Mucosa of rectum (tissue), 2 donors: ENCODE results near the gene PLEKHF1.
"Not testable (repeated sequence)": the region's sequence is repeated elsewhere in the genome, so short reads cannot be mapped to it uniquely, and the experiment has no call there.

Experiments used
- H3K27ac ChIP-seq, 2 donors: one replicate each; pipeline ENCODE4 v1.7.0; 2013; ENCODE audit warnings: inconsistent platforms in 2 of 2, low read depth in 2 of 2, low read length in 2 of 2
- H3K27me3 ChIP-seq, 2 donors: one replicate each; pipeline ENCODE4 v1.7.0; 2013; ENCODE audit warnings: low read length in 2 of 2; ENCODE audit not compliant: control insufficient read depth in 2 of 2, insufficient read depth in 2 of 2
- H3K36me3 ChIP-seq, 2 donors: one replicate each; pipeline ENCODE4 v1.7.0; 2013; ENCODE audit warnings: low read length in 2 of 2; ENCODE audit not compliant: control insufficient read depth in 2 of 2, insufficient read depth in 2 of 2
- H3K4me1 ChIP-seq, 2 donors: one replicate each; pipeline ENCODE4 v1.7.0; 2013; ENCODE audit warnings: low read length in 2 of 2, mild to moderate bottlenecking in 1 of 2; ENCODE audit not compliant: control insufficient read depth in 2 of 2, insufficient read depth in 2 of 2
- H3K4me3 ChIP-seq, 2 donors: one replicate each; pipeline ENCODE4 v1.7.0; 2013; ENCODE audit warnings: low read length in 2 of 2
- H3K9ac ChIP-seq, 2 donors: one replicate each; pipeline ENCODE4 v1.7.0; 2013; ENCODE audit warnings: low read length in 2 of 2, low read depth in 1 of 2, mild to moderate bottlenecking in 1 of 2
- H3K9me3 ChIP-seq, 2 donors: one replicate each; pipeline ENCODE4 v1.7.0; 2013; ENCODE audit warnings: low read length in 2 of 2; ENCODE audit not compliant: control insufficient read depth in 2 of 2
- donor health status: healthy.
- donor health status: Normal muscosa, but diverticular disease.

Gene PLEKHF1

DNA sequence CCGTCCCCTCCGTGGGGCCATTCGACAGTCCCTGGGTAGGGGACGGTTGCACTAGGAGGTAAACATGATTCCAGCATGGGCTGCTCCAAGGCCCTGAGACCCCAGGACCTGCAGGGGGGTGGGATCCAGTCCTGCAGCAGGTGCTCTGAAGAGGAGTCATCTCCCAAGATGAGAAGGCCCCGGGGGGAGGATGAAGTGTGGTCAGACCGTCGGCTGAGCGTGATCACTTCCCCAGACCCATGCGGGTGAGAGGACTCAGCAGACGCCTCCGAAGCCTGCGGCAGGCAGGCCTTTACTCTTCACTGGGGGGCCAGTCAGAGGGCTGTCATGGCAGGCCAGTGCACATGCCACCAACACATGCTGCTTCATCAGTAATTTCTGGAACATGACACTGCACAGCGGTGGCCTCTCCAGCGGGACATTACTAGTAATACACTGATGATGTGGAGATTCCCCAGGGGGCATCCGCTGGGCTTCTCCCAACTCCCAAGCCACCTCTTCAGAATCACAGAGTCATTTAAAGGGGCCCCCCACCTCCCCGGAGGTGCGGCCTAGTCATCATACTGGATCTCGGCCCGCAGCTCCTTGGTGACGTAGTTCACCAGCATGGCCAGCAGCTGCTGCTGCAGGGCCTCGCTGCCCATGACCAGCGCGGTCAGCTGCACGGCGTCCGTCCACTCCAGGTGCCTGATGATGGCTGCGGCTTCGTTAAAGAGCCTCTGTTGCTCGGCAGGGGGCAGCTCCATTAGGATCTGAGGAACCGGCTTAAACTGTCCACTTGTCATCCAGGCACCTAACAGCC, 37.1 kb downstream of the PLEKHF1 start:
- H3K36me3 ChIP-seq, result peaks cover 8 to 21% of the 10 kb centered on the region in 2 donors
- H3K9me3 ChIP-seq, result no peaks in the 10 kb centered on the region
- no peak overlapping the region for H3K9ac ChIP-seq
- H3K27me3 ChIP-seq, result no peaks in the 10 kb centered on the region
- no peak overlapping the region for H3K27ac ChIP-seq
- no peaks in the 10 kb centered on the region for H3K4me1 ChIP-seq
- no peak overlapping the region for H3K4me3 ChIP-seq

DNA sequence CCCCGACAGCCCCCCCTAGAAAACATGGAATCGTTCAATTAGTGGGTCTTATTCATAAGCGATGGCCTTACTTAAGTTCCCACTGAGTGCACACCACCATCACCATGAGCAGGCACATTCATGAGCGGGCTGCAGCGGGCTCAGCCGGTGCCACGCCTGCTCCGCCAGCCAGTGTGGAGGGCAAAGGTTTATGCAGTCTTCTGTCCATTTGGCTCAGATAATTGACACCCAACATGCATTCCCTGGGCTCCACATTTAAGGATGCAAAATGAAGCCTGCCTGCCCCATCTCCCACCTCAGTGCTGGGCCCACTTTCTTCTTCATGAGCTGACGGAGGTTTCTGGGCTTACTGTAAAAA, 37.7 kb downstream of the PLEKHF1 start:
- Histone ChIP-seq H3K9me3 (no peaks in the 10 kb centered on the region), H3K4me1 (no peaks in the 10 kb centered on the region), H3K9ac (no peak overlapping the region), H3K27ac (no peak overlapping the region), H3K36me3 (peaks cover 11 to 24% of the 10 kb centered on the region in 2 donors), H3K4me3 (no peak overlapping the region), H3K27me3 (no peaks in the 10 kb centered on the region)

DNA sequence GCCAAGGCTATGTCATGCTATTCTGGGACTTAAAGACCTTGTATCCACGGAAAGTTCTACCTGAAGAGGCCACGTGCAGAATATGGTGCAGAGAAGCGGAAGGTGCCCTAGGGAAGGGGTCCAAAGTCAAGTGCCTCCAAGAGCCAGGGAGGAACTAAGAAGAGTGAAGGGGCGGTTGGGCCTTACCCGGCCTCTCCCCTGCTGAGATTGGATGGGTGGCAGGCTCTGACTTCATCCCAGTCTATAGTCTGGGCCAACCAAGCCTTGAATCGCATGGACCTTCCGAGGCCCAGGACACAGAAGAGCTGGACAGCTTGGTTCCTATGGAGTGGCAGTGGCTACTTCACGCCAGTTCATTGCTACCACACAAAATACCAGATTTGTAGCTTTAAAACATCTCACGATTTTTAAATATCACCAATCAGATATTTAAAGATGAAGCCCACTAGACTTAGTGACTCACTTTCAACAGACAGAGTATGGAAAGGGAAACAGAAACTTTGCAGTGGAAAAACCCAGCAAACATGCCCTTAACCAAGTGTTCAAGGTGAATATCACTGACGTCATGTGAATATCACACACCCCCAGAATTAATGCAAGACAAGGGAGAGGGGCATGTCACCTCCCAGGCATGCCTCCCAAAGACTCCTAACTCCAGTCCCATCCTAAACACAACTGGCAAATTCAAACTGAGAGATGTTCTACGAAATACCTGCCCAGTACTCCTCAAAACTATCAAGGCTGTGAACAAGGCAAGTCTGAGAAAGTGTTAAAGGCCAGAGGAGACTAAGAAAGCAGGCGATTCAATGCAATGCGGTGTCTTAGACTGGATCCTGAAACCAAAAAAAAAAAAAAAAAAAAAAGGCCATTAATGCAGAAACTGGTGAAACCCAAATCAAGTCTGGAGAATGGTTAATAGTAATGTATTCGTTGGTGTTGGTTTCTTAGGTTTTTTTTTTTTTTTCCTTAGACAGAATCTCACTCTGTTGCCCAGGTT, 39.6 kb downstream of the PLEKHF1 start:
- peaks cover 11 to 24% of the 10 kb centered on the region in 2 donors for H3K36me3 ChIP-seq

DNA sequence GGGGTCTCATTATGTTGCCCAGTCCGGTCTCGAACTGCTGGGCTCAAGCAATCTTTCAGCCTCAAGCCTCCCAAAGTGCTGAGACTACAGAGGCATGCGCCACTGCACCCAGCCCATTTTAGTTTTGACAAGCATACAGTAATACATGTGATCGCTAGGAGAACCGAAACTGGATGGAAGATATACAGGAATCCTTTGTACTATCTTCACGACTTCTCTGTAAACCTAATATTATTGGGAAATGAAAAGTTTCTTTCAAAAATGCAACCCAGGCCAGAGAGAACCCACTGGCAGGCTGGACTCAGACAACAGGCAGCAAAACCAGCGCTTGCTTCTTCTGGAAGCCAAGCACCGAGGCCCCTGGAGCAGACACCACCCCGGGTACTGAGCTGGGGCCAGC, 40.4 kb downstream of the PLEKHF1 start:
- peaks cover 11 to 24% of the 10 kb centered on the region in 2 donors for H3K36me3 ChIP-seq
- no peak overlapping the region for H3K27ac ChIP-seq
- no peaks in the 10 kb centered on the region for H3K27me3 ChIP-seq
- H3K9me3 ChIP-seq, result no peaks in the 10 kb centered on the region
- H3K4me1 ChIP-seq, result peaks cover 7 to 10% of the 10 kb centered on the region in 2 donors
- no peak overlapping the region for H3K9ac ChIP-seq
- H3K4me3 ChIP-seq, result no peak overlapping the region

More for the DNA sequence above, 39.6 kb downstream of the PLEKHF1 start:
- Histone ChIP-seq H3K27me3 (no peaks in the 10 kb centered on the region), H3K4me3 (no peak overlapping the region), H3K9ac (no peak overlapping the region), H3K9me3 (no peaks in the 10 kb centered on the region), H3K27ac (no peak overlapping the region), H3K4me1 (peaks cover 7 to 10% of the 10 kb centered on the region in 2 donors)

DNA sequence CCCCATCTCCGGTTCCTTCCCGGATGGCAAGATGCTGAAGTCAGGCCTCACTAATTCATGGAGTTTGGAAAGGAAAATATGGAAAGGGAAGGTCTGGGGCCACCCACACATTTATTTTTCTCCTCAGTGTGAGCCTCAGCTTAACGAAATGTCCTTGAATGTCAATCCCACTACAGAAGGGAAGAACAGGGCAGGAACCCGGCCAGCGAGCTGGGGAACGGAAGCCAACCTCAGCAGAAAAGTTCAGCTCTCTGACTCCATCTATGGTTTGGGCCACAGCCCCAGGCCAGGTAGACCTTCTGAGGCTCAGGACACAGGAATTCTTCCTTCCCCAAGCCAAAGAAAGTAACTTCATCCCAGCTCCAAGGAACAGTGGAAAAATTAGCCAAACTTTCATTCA, 41.4 kb downstream of the PLEKHF1 start:
- Histone ChIP-seq H3K9ac (no peak overlapping the region), H3K4me1 (peaks cover 7 to 10% of the 10 kb centered on the region in 2 donors), H3K9me3 (no peaks in the 10 kb centered on the region), H3K36me3 (peaks cover 11 to 23% of the 10 kb centered on the region in 2 donors), H3K27ac (no peak overlapping the region), H3K27me3 (no peaks in the 10 kb centered on the region), H3K4me3 (no peak overlapping the region)

GRCh38 chr19:29708554-29709439, 43.5 kb downstream of the PLEKHF1 start:
- no peak overlapping the region for H3K9ac ChIP-seq
- H3K4me3 ChIP-seq, result peak overlapping the region; percentile 15 to 42
- no peaks in the 10 kb centered on the region for H3K9me3 ChIP-seq
- peaks cover 11 to 17% of the 10 kb centered on the region in 2 donors for H3K36me3 ChIP-seq
- H3K4me1 ChIP-seq, result peaks cover 7 to 10% of the 10 kb centered on the region in 2 donors
- H3K27me3 ChIP-seq, result no peaks in the 10 kb centered on the region
- H3K27ac ChIP-seq, result peak overlapping the region; percentile 19 to 54

DNA sequence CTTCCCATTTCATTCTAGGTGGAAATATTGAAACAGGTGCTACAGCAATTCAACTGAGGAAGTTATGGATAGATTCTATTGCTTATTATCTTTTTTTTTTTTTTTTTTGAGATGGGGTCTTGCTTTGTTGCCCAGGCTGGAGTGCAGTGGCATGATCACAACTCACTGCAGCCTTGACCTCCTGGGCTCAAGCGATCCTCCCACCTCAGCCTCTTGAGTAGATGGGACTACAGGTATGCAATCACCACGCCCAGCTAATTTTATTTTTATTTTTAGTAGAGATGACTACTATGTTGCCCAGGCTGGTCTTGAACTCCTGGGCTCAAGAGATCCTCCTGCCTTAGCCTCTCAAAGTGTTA, 44.2 kb downstream of the PLEKHF1 start:
- H3K9ac ChIP-seq, H3K27me3 ChIP-seq, H3K9me3 ChIP-seq: not testable (repeated sequence)
- H3K36me3 ChIP-seq, result peaks cover 11 to 15% of the 10 kb centered on the region in 2 donors
- peak overlapping the region in 1 of 2 donors; percentile 54 for H3K27ac ChIP-seq
- peaks cover 7 to 14% of the 10 kb centered on the region in 2 donors for H3K4me1 ChIP-seq
- H3K4me3 ChIP-seq, result peak overlapping the region in 1 of 2 donors; percentile 42

GRCh38 chr19:29711584-29712132, 46.4 kb downstream of the PLEKHF1 start:
- peaks cover 5 to 9% of the 10 kb centered on the region in 2 donors for H3K36me3 ChIP-seq
- no peaks in the 10 kb centered on the region for H3K27me3 ChIP-seq
- no peak overlapping the region for H3K27ac ChIP-seq
- no peaks in the 10 kb centered on the region for H3K9me3 ChIP-seq
- peaks cover 18 to 24% of the 10 kb centered on the region in 2 donors for H3K4me1 ChIP-seq
- H3K9ac ChIP-seq, result no peak overlapping the region
- H3K4me3 ChIP-seq, result no peak overlapping the region

GRCh38 chr19:29712744-29713516, 47.7 kb downstream of the PLEKHF1 start:
- Histone ChIP-seq H3K4me1 (peaks cover 18 to 24% of the 10 kb centered on the region in 2 donors), H3K36me3 (no peaks in the 10 kb centered on the region), H3K9ac (no peak overlapping the region), H3K27me3 (no peaks in the 10 kb centered on the region), H3K4me3 (no peak overlapping the region), H3K27ac (no peak overlapping the region), H3K9me3 (no peaks in the 10 kb centered on the region)
